Neural cell (in vitro differentiated cells): ENCODE data around the gene PRDX1. TPM values are rescaled to one million over a fixed set of nuclear protein-coding genes. Genes with fewer than 3 reads are reported as not detected.

Experiments
- H2AFZ ChIP-seq: fragments of 200-600, 300-800 bp; sonication (generic), shearing (Covaris generic); 2 replicates; pipeline ENCODE4 v1.6.0; 2014; ENCODE audit warnings: low read depth, mild to moderate bottlenecking, antibody characterized with exemption, low read length, moderate library complexity
- H3F3A ChIP-seq: fragments of 200-600 bp; shearing (Covaris generic); 2 replicates; pipeline ENCODE4 v1.6.1; 2016; ENCODE audit warnings: mild to moderate bottlenecking, moderate library complexity, mixed read lengths, antibody characterized with exemption, low read length; ENCODE audit not compliant: insufficient read depth, poor library complexity, severe bottlenecking
- H3K27ac ChIP-seq: fragments of 200-600, 300-800 bp; sonication (generic), shearing (Covaris generic); 2 replicates; pipeline ENCODE4 v1.5.1; 2014; ENCODE audit warnings: mild to moderate bottlenecking, low read length, moderate library complexity
- H3K27me3 ChIP-seq: fragments of 300-800, 200-600 bp; sonication (generic), shearing (Covaris generic); 2 replicates; pipeline ENCODE4 v1.6.0; 2014; ENCODE audit warnings: mild to moderate bottlenecking, low read depth, low read length, moderate library complexity; ENCODE audit not compliant: insufficient read depth
- H3K36me3 ChIP-seq: fragments of 300-800, 200-600 bp; sonication (generic), shearing (Covaris generic); 2 replicates; pipeline ENCODE4 v1.5.1; 2014; ENCODE audit warnings: mild to moderate bottlenecking, antibody characterized with exemption, low read length, moderate library complexity; ENCODE audit not compliant: insufficient read depth
- H3K4me2 ChIP-seq: fragments of 300-800, 200-600 bp; sonication (generic), shearing (Covaris generic); 2 replicates; pipeline ENCODE4 v1.6.0; 2014; ENCODE audit warnings: mild to moderate bottlenecking, low read length
- H3K4me3 ChIP-seq: fragments of 300-800, 200-600 bp; sonication (generic), shearing (Covaris generic); 2 replicates; pipeline ENCODE4 v1.5.1; 2014; ENCODE audit warnings: mild to moderate bottlenecking, low read length, moderate library complexity
- H3K79me2 ChIP-seq: fragments of 200-600 bp; shearing (Covaris generic); replicated peaks from 2 replicates; pipeline ENCODE4 v1.6.0; 2014; ENCODE audit warnings: mild to moderate bottlenecking, low read length, moderate library complexity; ENCODE audit not compliant: insufficient read depth
- H3K9ac ChIP-seq: fragments of 300-800, 200-600 bp; sonication (generic), shearing (Covaris generic); 2 replicates; pipeline ENCODE4 v1.6.1; 2016; ENCODE audit warnings: mild to moderate bottlenecking, low read length, mixed read lengths
- H3K9me2 ChIP-seq: fragments of 200-600 bp; shearing (Covaris generic); 2 replicates; pipeline ENCODE4 v1.6.1; 2016; ENCODE audit warnings: mild to moderate bottlenecking, low read length, mixed read lengths; ENCODE audit not compliant: insufficient read depth
- H3K9me3 ChIP-seq: fragments of 200-600, 300-800 bp; sonication (generic), shearing (Covaris generic); 2 replicates; pipeline ENCODE4 v1.6.1; 2016; ENCODE audit warnings: mild to moderate bottlenecking, mixed run types, low read length, moderate library complexity, mixed read lengths
- H4K20me1 ChIP-seq: fragments of 200-600 bp; shearing (Covaris generic); 2 replicates; pipeline ENCODE4 v1.6.1; 2016; ENCODE audit warnings: mild to moderate bottlenecking, mixed run types; ENCODE audit not compliant: insufficient read depth
- EP300 ChIP-seq: fragments of 450-650 bp; conservative IDR thresholded peaks from 2 replicates; pipeline ENCODE4 v1.6.1; 2014; ENCODE audit warnings: antibody characterized with exemption, mild to moderate bottlenecking, moderate library complexity; ENCODE audit not compliant: poor library complexity, severe bottlenecking
- EZH2 ChIP-seq: fragments of 200-600, 300-800 bp; shearing (Covaris generic), sonication (generic); IDR thresholded peaks from 2 replicates; pipeline ENCODE4 v1.6.1; 2014; ENCODE audit warnings: antibody characterized with exemption, low read length, borderline replicate concordance, mild to moderate bottlenecking; ENCODE audit not compliant: insufficient read depth, poor library complexity, severe bottlenecking
- MXI1 ChIP-seq: fragments of 450-650 bp; conservative IDR thresholded peaks from 2 replicates; pipeline ENCODE4 v1.6.1; 2014; ENCODE audit warnings: antibody characterized with exemption, mild to moderate bottlenecking; ENCODE audit not compliant: poor library complexity, severe bottlenecking
- POLR2AphosphoS5 ChIP-seq: IDR thresholded peaks from 2 replicates; pipeline ENCODE4 v1.6.1; 2012
- RAD21 ChIP-seq: fragments of 450-650 bp; conservative IDR thresholded peaks from 2 replicates; pipeline ENCODE4 v1.6.1; 2014; ENCODE audit warnings: antibody characterized with exemption, mild to moderate bottlenecking, moderate library complexity
- SMC3 ChIP-seq: fragments of 450-650 bp; conservative IDR thresholded peaks from 2 replicates; pipeline ENCODE4 v1.6.1; 2014; ENCODE audit warnings: antibody characterized with exemption, mild to moderate bottlenecking, moderate library complexity; ENCODE audit not compliant: poor library complexity
- TAF1 ChIP-seq: IDR thresholded peaks from 2 replicates; pipeline ENCODE4 v1.6.1; 2012; ENCODE audit warnings: low read depth
- polyA plus RNA-seq: library from polyadenylated mRNA; depleted of rRNA; stranded (reverse); fragments of >200 nt; gene quantifications from 2 replicates; pipeline ENCODE4 v1.2.3, GENCODE V29; 2014
- TF ChIP-seq, protein P1 (sequence below): fragments of 450-650 bp; IDR thresholded peaks from 2 replicates; pipeline ENCODE4 v1.5.1; 2014; ENCODE audit warnings: antibody characterized with exemption, mild to moderate bottlenecking, moderate library complexity; ENCODE audit not compliant: poor library complexity, severe bottlenecking
- TF ChIP-seq, protein P2 (sequence below): IDR thresholded peaks from 2 replicates; pipeline ENCODE4 v1.6.1; 2012; ENCODE audit warnings: borderline replicate concordance

The PRDX1 gene
- polyA plus RNA-seq, 1 donor from 2014 or later = 304 TPM

DNA sequence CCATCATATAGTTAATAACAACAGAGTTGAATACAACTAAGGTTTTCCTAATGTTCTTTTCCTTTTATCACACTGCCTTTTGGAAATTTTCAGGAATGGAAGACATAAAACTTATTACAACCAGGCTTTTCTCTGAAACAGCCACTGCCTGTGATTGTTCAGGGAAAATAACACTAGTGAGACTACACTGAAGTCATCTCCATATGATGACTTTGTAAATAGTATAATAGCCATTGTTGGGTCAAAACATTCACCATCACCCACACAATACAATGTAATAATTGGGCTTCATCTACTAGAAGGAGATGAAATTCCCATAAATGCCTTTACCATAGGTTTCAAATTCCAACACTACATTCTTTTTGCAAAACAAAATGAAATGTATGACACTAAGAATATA, 35.7 kb downstream of the PRDX1 start:
- Histone ChIP-seq H3K27ac (no peak overlapping the region), H3K9ac (no peak overlapping the region), H3K4me3 (no peak overlapping the region), H3K9me2 (no peaks in the 10 kb centered on the region), H2AFZ (no peak overlapping the region), H3K27me3 (peaks cover 27% of the 10 kb centered on the region), H3F3A (no peaks in the 10 kb centered on the region), H4K20me1 (no peaks in the 10 kb centered on the region), H3K4me2 (no peak overlapping the region), H3K9me3 (no peaks in the 10 kb centered on the region), H3K36me3 (no peaks in the 10 kb centered on the region), H3K79me2 (no peaks in the 10 kb centered on the region)
- TF ChIP-seq, protein P1, sequence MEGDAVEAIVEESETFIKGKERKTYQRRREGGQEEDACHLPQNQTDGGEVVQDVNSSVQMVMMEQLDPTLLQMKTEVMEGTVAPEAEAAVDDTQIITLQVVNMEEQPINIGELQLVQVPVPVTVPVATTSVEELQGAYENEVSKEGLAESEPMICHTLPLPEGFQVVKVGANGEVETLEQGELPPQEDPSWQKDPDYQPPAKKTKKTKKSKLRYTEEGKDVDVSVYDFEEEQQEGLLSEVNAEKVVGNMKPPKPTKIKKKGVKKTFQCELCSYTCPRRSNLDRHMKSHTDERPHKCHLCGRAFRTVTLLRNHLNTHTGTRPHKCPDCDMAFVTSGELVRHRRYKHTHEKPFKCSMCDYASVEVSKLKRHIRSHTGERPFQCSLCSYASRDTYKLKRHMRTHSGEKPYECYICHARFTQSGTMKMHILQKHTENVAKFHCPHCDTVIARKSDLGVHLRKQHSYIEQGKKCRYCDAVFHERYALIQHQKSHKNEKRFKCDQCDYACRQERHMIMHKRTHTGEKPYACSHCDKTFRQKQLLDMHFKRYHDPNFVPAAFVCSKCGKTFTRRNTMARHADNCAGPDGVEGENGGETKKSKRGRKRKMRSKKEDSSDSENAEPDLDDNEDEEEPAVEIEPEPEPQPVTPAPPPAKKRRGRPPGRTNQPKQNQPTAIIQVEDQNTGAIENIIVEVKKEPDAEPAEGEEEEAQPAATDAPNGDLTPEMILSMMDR = no peak
- TF ChIP-seq POLR2AphosphoS5 = no peak
- TF ChIP-seq, protein P2, sequence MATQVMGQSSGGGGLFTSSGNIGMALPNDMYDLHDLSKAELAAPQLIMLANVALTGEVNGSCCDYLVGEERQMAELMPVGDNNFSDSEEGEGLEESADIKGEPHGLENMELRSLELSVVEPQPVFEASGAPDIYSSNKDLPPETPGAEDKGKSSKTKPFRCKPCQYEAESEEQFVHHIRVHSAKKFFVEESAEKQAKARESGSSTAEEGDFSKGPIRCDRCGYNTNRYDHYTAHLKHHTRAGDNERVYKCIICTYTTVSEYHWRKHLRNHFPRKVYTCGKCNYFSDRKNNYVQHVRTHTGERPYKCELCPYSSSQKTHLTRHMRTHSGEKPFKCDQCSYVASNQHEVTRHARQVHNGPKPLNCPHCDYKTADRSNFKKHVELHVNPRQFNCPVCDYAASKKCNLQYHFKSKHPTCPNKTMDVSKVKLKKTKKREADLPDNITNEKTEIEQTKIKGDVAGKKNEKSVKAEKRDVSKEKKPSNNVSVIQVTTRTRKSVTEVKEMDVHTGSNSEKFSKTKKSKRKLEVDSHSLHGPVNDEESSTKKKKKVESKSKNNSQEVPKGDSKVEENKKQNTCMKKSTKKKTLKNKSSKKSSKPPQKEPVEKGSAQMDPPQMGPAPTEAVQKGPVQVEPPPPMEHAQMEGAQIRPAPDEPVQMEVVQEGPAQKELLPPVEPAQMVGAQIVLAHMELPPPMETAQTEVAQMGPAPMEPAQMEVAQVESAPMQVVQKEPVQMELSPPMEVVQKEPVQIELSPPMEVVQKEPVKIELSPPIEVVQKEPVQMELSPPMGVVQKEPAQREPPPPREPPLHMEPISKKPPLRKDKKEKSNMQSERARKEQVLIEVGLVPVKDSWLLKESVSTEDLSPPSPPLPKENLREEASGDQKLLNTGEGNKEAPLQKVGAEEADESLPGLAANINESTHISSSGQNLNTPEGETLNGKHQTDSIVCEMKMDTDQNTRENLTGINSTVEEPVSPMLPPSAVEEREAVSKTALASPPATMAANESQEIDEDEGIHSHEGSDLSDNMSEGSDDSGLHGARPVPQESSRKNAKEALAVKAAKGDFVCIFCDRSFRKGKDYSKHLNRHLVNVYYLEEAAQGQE = no peak

DNA sequence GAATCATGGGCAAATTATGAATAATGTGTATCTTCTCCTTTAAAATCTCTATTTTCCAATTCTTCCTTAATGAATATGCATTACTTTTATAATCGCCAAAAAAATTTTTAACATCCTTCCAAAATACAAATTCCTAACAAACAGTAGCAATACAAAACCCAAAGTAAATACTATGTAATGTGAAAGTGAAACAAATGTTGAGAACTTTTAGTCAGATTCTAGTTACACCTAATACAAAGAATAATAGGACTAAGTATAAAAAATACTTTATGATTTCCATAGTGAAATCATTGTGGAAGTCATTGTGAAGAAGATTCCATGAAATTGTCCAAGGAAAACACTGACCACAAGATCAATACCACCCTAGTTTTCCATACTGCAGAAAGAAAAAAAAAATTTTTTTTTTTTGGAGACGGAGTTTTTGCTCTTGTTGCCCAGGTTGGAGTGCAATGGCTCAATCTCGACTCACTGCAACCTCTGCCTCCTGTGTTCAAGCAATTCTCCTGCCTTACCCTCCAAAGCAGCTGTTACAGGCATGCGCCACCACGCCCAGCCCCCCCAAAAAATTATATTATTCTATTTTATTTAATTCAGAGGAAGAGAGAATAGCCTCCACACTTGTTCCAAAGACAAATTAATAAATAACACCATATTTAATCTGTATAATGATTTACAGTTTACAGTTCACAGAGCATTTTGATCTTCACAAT, 42.5 kb downstream of the PRDX1 start:
- Histone ChIP-seq H3K79me2 (no peaks in the 10 kb centered on the region), H4K20me1 (no peaks in the 10 kb centered on the region), H3K4me2 (no peak overlapping the region), H3K9ac (no peak overlapping the region), H3K9me2 (no peaks in the 10 kb centered on the region), H3F3A (no peaks in the 10 kb centered on the region), H3K27ac (no peak overlapping the region), H3K36me3 (no peaks in the 10 kb centered on the region), H3K27me3 (no peaks in the 10 kb centered on the region), H3K9me3 (no peaks in the 10 kb centered on the region), H2AFZ (no peak overlapping the region), H3K4me3 (no peak overlapping the region)
- no peak for TF ChIP-seq EZH2
- TF ChIP-seq TAF1 = no peak
- no peak for TF ChIP-seq POLR2AphosphoS5
- no peak for TF ChIP-seq EP300
- no peak for TF ChIP-seq MXI1
- no peak for TF ChIP-seq SMC3
- TF ChIP-seq, protein P1 = no peak
- TF ChIP-seq, protein P2 = no peak
- no peak for TF ChIP-seq RAD21
